CD8-positive, alpha-beta memory T cell (primary cell): ENCODE results near the gene EPB41L4A. TPM values are rescaled to one million over a fixed set of nuclear protein-coding genes. Genes with fewer than 3 reads are reported as not detected.

ENCODE experiments used
- CTCF ChIA-PET: fragments of 350-600 bp; sonication (Branson Sonifier 250); formaldehyde crosslinking; loops from one replicate; lab custom pipeline; 2021; ENCODE audit warnings: antibody characterized with exemption; lab: Charles Lee
- POLR2A ChIA-PET: fragments of 350-600 bp; sonication (Branson Sonifier 250); formaldehyde crosslinking; loops from one replicate; lab custom pipeline; 2021; ENCODE audit warnings: antibody characterized with exemption; lab: Charles Lee
- DNase-seq, 5 donors: peaks; one replicate each; pipeline versions ENCODE4 v3.0.0 to v3.0.0-alpha.2; 2020 to 2022; ENCODE audit warnings: mixed read lengths in 1 of 5
- H3K27ac ChIP-seq: one replicate; pipeline ENCODE4 v1.7.0; 2013; ENCODE audit warnings: low read depth, mild to moderate bottlenecking, low read length, moderate library complexity
- H3K27me3 ChIP-seq: 2 replicates; pipeline ENCODE4 v1.7.0; 2013; ENCODE audit warnings: low read length, mild to moderate bottlenecking; ENCODE audit not compliant: insufficient read depth, poor library complexity, severe bottlenecking
- H3K36me3 ChIP-seq: 2 replicates; pipeline ENCODE4 v1.7.0; 2013; ENCODE audit warnings: mild to moderate bottlenecking, low read length, moderate library complexity; ENCODE audit not compliant: insufficient read depth
- H3K4me1 ChIP-seq: 2 replicates; pipeline ENCODE4 v1.7.0; 2013; ENCODE audit warnings: mild to moderate bottlenecking, low read length, moderate library complexity; ENCODE audit not compliant: insufficient read depth
- H3K4me3 ChIP-seq: 2 replicates; pipeline ENCODE4 v1.7.0; 2013; ENCODE audit warnings: mild to moderate bottlenecking, low read length
- H3K9me3 ChIP-seq: 2 replicates; pipeline ENCODE4 v1.7.0; 2013; ENCODE audit warnings: mild to moderate bottlenecking, low read length
- H3K27ac Mint-ChIP-seq, 8 donors: one replicate each; pipeline ENCODE4 v1.8.0; 2020 to 2021; ENCODE audit warnings: mixed read lengths in 8 of 8, mild to moderate bottlenecking in 6 of 8, inconsistent platforms in 3 of 8, moderate library complexity in 3 of 8
- H3K27me3 Mint-ChIP-seq, 2 donors: one replicate each; pipeline ENCODE4 v1.8.0; 2020 to 2021; ENCODE audit warnings: mixed read lengths in 2 of 2, mild to moderate bottlenecking in 1 of 2, moderate library complexity in 1 of 2
- H3K36me3 Mint-ChIP-seq, 3 donors: one replicate each; pipeline ENCODE4 v1.8.0; 2020 to 2021; ENCODE audit warnings: mixed read lengths in 3 of 3, inconsistent platforms in 1 of 3, mild to moderate bottlenecking in 1 of 3
- H3K4me1 Mint-ChIP-seq, 3 donors: one replicate each; pipeline ENCODE4 v1.8.0; 2020 to 2021; ENCODE audit warnings: mixed read lengths in 3 of 3, inconsistent platforms in 1 of 3, mild to moderate bottlenecking in 1 of 3
- H3K4me3 Mint-ChIP-seq, 7 donors: one replicate each; pipeline ENCODE4 v1.8.0; 2020 to 2021; ENCODE audit warnings: mixed read lengths in 7 of 7, mild to moderate bottlenecking in 6 of 7, moderate library complexity in 4 of 7, inconsistent platforms in 2 of 7
- H3K9me3 Mint-ChIP-seq, 5 donors: one replicate each; pipeline ENCODE4 v1.8.0; 2020 to 2022; ENCODE audit warnings: mixed read lengths in 5 of 5, mild to moderate bottlenecking in 3 of 5, moderate library complexity in 2 of 5, inconsistent platforms in 1 of 5
- polyA plus RNA-seq: library from polyadenylated mRNA; unstranded; fragments of 300-500 nt; fragmentation: Illumina TruSeq; gene quantifications from one replicate; pipeline ENCODE4 v1.2.3, GENCODE V29; 2021
- total RNA-seq, 2 experiments: library from RNA; stranded (reverse); gene quantifications; one replicate each; pipeline ENCODE4 v1.2.3, GENCODE V29; 2021

The EPB41L4A gene
- total and polyA plus RNA-seq, 3 experiments from 2014 or later, result 0.04 to 0.45 (median 0.31) TPM

DNA sequence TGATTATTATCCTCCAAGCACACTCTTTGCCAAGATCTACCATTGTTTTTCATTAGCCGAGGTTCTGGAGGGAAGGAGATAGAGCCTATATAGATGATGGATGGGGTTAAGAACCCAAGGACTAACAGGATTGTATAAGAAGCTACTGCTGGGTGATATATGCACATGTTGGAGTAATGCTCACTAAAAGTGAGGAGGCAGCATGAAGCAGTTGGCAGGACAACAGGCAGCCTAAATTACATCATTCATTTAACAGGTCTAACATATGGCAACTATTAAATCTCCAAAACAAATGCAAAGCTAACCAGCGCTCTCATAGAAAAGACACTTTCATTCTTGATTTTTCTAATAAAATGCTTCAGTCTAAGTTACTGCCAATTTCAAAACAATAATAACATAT, 293.2 kb downstream of the EPB41L4A start:
- DNase-seq, result no peak
- Mint-ChIP-seq H3K27ac (no peak overlapping the region), H3K4me3 (no peak overlapping the region), H3K9me3 (peaks cover 0 to 6% (median 4%) of the 10 kb centered on the region in 5 donors), H3K36me3 (no peaks in the 10 kb centered on the region), H3K27me3 (peaks cover 6 to 47% of the 10 kb centered on the region in 2 donors), H3K4me1 (no peaks in the 10 kb centered on the region)
- Histone ChIP-seq H3K4me1 (no peaks in the 10 kb centered on the region), H3K4me3 (no peak overlapping the region), H3K9me3 (no peaks in the 10 kb centered on the region), H3K27ac (no peak overlapping the region), H3K27me3 (no peaks in the 10 kb centered on the region), H3K36me3 (no peaks in the 10 kb centered on the region)
- ChIA-PET POLR2A (no interaction called here), CTCF (no interaction called here)

DNA sequence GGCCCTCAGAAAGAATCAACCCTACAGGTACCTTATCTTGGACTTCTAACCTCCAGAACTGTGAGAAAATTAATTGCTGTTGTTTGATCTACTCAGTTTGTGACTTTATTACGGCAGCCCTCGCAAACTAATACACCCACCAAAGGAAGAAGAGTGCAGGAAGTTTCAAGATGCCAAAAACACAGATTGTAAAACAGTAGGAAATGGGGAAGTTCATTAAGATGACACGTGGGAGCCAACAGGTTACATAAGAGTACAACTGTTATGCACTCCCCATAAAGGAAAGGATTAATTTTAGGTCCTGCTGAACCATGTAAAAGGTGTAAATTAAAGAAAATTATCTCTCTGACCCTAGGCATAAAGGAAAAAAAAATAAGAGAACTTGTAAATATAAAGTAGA, 294.3 kb downstream of the EPB41L4A start:
- Histone ChIP-seq H3K36me3 (no peaks in the 10 kb centered on the region), H3K4me3 (no peak overlapping the region)
- peaks cover 6 to 45% of the 10 kb centered on the region in 2 donors for H3K27me3 Mint-ChIP-seq

DNA sequence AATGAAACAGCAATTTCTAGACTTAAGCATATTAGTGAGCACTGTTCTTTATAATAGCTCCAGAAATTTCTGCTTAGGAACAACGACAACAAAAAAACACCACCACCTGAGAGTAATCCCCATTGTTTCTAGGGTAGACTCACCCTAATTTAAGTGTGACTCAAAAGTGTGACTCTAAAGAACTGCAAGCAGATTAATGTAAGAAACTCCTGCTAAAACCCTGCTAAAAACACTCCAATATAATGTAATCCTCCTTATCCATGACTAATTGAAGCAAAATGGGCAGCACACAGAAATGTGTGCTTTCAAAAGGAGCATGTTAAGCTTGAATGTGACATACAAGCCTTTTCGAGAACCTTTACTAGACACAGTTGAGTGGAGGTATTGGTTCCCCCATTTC, 296.0 kb downstream of the EPB41L4A start:
- Histone ChIP-seq H3K4me1 (no peaks in the 10 kb centered on the region), H3K36me3 (no peaks in the 10 kb centered on the region), H3K27ac (no peak overlapping the region), H3K4me3 (no peak overlapping the region), H3K27me3 (no peaks in the 10 kb centered on the region), H3K9me3 (no peaks in the 10 kb centered on the region)
- CTCF ChIA-PET, result no interaction called here
- Mint-ChIP-seq H3K27me3 (peaks cover 6 to 45% of the 10 kb centered on the region in 2 donors), H3K4me3 (no peak overlapping the region), H3K9me3 (peaks cover 0 to 7% (median 4%) of the 10 kb centered on the region in 5 donors), H3K27ac (no peak overlapping the region), H3K4me1 (no peaks in the 10 kb centered on the region), H3K36me3 (no peaks in the 10 kb centered on the region)
- POLR2A ChIA-PET, result no interaction called here
- no peak for DNase-seq

More for the DNA sequence above, 294.3 kb downstream of the EPB41L4A start:
- Histone ChIP-seq H3K27ac (no peak overlapping the region), H3K4me1 (no peaks in the 10 kb centered on the region), H3K9me3 (no peaks in the 10 kb centered on the region), H3K27me3 (no peaks in the 10 kb centered on the region)
- Mint-ChIP-seq H3K4me1 (no peaks in the 10 kb centered on the region), H3K4me3 (no peak overlapping the region), H3K36me3 (no peaks in the 10 kb centered on the region), H3K27ac (no peak overlapping the region), H3K9me3 (peaks cover 0 to 7% (median 4%) of the 10 kb centered on the region in 5 donors)
- CTCF ChIA-PET, result no interaction called here
- POLR2A ChIA-PET, result no interaction called here
- DNase-seq, result no peak

DNA sequence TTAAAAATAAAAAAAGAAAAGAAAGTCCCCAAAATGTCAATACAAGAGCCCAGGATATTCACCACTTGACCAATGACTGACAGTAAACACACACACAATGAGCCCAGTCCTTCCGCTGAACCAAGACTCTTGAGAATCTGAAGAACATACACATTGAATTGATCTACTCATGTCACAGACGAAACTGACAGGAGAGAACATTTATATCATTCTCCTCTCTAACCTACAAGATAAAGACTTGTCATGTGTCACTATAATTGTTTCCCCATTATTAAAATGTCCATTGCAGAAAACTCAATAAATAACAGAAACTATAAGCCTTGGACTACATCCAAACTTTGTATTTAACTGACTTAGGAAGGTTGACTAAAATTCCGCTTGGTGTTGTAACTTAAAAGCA, 296.7 kb downstream of the EPB41L4A start:
- Histone ChIP-seq H3K4me3 (no peak overlapping the region), H3K27me3 (no peaks in the 10 kb centered on the region), H3K9me3 (no peaks in the 10 kb centered on the region), H3K36me3 (no peaks in the 10 kb centered on the region), H3K4me1 (no peaks in the 10 kb centered on the region), H3K27ac (no peak overlapping the region)
- H3K27me3 Mint-ChIP-seq, result peaks cover 6 to 45% of the 10 kb centered on the region in 2 donors
- ChIA-PET POLR2A (no interaction called here), CTCF (no interaction called here)
- no peak overlapping the region for H3K4me3 Mint-ChIP-seq
- peaks cover 0 to 7% (median 4%) of the 10 kb centered on the region in 5 donors for H3K9me3 Mint-ChIP-seq
- no peaks in the 10 kb centered on the region for H3K4me1 Mint-ChIP-seq
- DNase-seq, result no peak
- no peak overlapping the region for H3K27ac Mint-ChIP-seq
- no peaks in the 10 kb centered on the region for H3K36me3 Mint-ChIP-seq

DNA sequence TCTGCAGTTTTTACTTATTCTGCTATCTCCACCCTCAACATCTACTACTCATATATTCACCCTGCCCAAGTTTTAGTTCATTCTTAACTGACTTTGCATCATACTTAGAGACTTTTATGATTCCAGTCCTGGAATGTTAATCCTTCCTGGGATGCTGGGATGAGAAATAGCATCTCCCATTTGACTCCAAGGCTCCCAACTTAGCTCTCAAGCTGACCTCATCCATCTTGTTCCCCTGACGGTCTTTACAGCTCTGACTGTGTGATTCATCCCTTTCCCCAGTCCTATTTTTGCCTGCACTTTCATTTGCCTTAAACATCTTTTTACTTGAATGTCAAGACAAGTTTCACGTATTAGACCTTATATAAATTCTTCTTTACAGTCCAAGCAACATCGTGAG, 297.8 kb downstream of the EPB41L4A start:
- Mint-ChIP-seq H3K36me3 (no peaks in the 10 kb centered on the region), H3K9me3 (peaks cover 0 to 7% (median 4%) of the 10 kb centered on the region in 5 donors), H3K4me3 (no peak overlapping the region), H3K4me1 (no peaks in the 10 kb centered on the region), H3K27me3 (peaks cover 7 to 40% of the 10 kb centered on the region in 2 donors), H3K27ac (no peak overlapping the region)
- H3K27me3 ChIP-seq, result no peaks in the 10 kb centered on the region
- no peaks in the 10 kb centered on the region for H3K36me3 ChIP-seq
- ChIA-PET CTCF (no interaction called here), POLR2A (no interaction called here)
- DNase-seq, result no peak
- H3K4me3 ChIP-seq, result no peak overlapping the region
- no peak overlapping the region for H3K27ac ChIP-seq
- H3K4me1 ChIP-seq, result no peaks in the 10 kb centered on the region
- no peaks in the 10 kb centered on the region for H3K9me3 ChIP-seq

DNA sequence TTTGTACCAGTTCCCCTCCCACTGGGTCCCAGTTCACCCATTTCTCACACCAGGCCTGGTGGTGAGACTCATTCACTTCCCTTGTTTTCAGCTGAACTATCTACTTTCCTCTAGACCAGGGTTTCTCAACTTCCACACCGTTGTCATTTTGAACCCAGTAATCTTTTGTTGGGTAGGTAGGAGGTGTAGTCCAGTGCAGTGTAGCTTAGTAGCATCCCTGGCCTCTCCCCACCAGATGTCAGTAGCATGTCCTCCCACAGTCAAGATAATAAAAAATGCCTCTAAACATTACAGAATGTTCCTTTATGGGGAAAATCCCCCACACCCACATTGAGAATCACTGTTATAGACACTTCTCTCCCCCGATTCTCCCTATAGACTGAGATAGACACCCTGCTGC, 299.1 kb downstream of the EPB41L4A start:
- CTCF ChIA-PET, result no interaction called here
- Mint-ChIP-seq H3K27ac (peak overlapping the region in 1 of 8 donors; percentile 26), H3K27me3 (peaks cover 11 to 44% of the 10 kb centered on the region in 2 donors), H3K4me1 (no peaks in the 10 kb centered on the region), H3K4me3 (no peak overlapping the region), H3K9me3 (peaks cover 0 to 7% (median 5%) of the 10 kb centered on the region in 5 donors), H3K36me3 (no peaks in the 10 kb centered on the region)
- Histone ChIP-seq H3K4me1 (no peaks in the 10 kb centered on the region), H3K36me3 (no peaks in the 10 kb centered on the region), H3K27me3 (no peaks in the 10 kb centered on the region), H3K4me3 (no peak overlapping the region), H3K27ac (no peak overlapping the region), H3K9me3 (no peaks in the 10 kb centered on the region)
- POLR2A ChIA-PET, result no interaction called here
- no peak for DNase-seq

DNA sequence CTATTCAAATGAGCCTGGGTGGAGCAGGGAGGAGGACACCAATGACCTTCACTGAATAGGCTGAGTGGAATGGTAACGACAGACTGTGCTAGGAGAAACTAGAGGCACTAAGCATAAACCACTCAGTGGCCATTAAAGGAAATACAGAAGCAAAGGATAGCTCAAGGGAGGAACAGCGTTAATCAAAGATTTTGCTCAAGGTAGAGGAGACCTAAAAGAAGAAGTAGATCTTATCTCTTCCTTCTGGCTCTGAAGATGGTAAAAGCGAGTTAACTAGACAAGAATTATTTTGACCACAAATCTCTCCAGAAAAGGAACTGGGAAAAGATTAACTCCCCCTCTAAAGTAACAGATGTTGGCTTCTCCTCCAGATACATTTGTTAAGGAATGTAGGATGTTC, 299.6 kb downstream of the EPB41L4A start:
- H3K4me3 Mint-ChIP-seq, result no peak overlapping the region
- no peaks in the 10 kb centered on the region for H3K36me3 Mint-ChIP-seq
- no peak for DNase-seq
- peaks cover 11 to 40% of the 10 kb centered on the region in 2 donors for H3K27me3 Mint-ChIP-seq
- ChIA-PET CTCF (no interaction called here), POLR2A (no interaction called here)
- H3K27me3 ChIP-seq, result no peaks in the 10 kb centered on the region
- no peaks in the 10 kb centered on the region for H3K4me1 Mint-ChIP-seq
- H3K27ac ChIP-seq, result no peak overlapping the region
- H3K36me3 ChIP-seq, result no peaks in the 10 kb centered on the region
- H3K9me3 ChIP-seq, result no peaks in the 10 kb centered on the region
- peaks cover 0 to 7% (median 5%) of the 10 kb centered on the region in 5 donors for H3K9me3 Mint-ChIP-seq
- no peaks in the 10 kb centered on the region for H3K4me1 ChIP-seq
- H3K4me3 ChIP-seq, result no peak overlapping the region
- H3K27ac Mint-ChIP-seq, result no peak overlapping the region

DNA sequence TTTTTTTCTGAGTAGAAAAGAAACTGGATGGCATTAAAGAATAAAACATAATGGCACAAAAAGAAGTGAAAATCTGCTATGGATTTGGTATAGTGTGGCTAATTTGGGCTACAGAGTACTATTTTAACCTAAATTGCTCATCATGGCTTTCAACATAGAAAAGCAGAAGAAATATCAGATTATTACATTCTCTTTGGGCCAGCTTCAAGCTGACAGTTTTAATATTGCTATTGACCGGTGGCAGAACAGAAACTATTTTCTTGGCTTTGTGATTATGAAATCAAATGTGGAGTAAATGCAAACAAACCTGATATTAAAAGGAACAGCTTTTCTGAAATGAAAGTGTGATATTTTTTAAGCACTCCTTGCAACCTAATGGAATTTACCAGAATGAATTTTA, 301.5 kb downstream of the EPB41L4A start:
- H3K9me3 Mint-ChIP-seq, result peaks cover 0 to 7% (median 5%) of the 10 kb centered on the region in 5 donors
- no peaks in the 10 kb centered on the region for H3K36me3 ChIP-seq
- H3K27ac ChIP-seq, result no peak overlapping the region
- peaks cover 11 to 22% of the 10 kb centered on the region in 2 donors for H3K27me3 Mint-ChIP-seq
- no peaks in the 10 kb centered on the region for H3K27me3 ChIP-seq
- H3K4me1 ChIP-seq, result no peaks in the 10 kb centered on the region
- no peak overlapping the region for H3K4me3 ChIP-seq
- CTCF ChIA-PET, result no interaction called here
- POLR2A ChIA-PET, result no interaction called here
- no peak for DNase-seq
- no peak overlapping the region for H3K4me3 Mint-ChIP-seq
- H3K9me3 ChIP-seq, result no peaks in the 10 kb centered on the region
- H3K4me1 Mint-ChIP-seq, result no peaks in the 10 kb centered on the region
- peaks cover 0 to 2% (median 0%) of the 10 kb centered on the region in 3 donors for H3K36me3 Mint-ChIP-seq
- H3K27ac Mint-ChIP-seq, result no peak overlapping the region
